Muscle layer of colon (tissue), 2 donors: ENCODE measurements around the gene SIM2.
A peak's percentile ranks its signal among the peaks of the same experiment; 100 is the strongest.

Experiments
- H3K27ac ChIP-seq: one replicate; pipeline ENCODE4 v1.7.0; 2013; ENCODE audit warnings: low read depth, mild to moderate bottlenecking, low read length, moderate library complexity
- H3K27me3 ChIP-seq, 2 donors: one replicate each; pipeline ENCODE4 v1.7.0; 2013; ENCODE audit warnings: low read length in 2 of 2, mild to moderate bottlenecking in 2 of 2; ENCODE audit not compliant: insufficient read depth in 2 of 2, control insufficient read depth in 1 of 2
- H3K36me3 ChIP-seq: one replicate; pipeline ENCODE4 v1.7.0; 2013; ENCODE audit warnings: mild to moderate bottlenecking, low read length; ENCODE audit not compliant: insufficient read depth
- H3K4me1 ChIP-seq: one replicate; pipeline ENCODE4 v1.7.0; 2013; ENCODE audit warnings: mild to moderate bottlenecking, low read length; ENCODE audit not compliant: insufficient read depth
- H3K4me3 ChIP-seq, 2 donors: one replicate each; pipeline ENCODE4 v1.7.0; 2013; ENCODE audit warnings: low read length in 2 of 2, low read depth in 1 of 2, mild to moderate bottlenecking in 1 of 2, moderate library complexity in 1 of 2
- H3K9ac ChIP-seq: one replicate; pipeline ENCODE4 v1.7.0; 2013; ENCODE audit warnings: low read length
- H3K9me3 ChIP-seq: one replicate; pipeline ENCODE4 v1.7.0; 2013; ENCODE audit warnings: mild to moderate bottlenecking, low read length
- donor health status: abdominal sarcoma.
- donor health status: Adenocarcinoma of cecum.

SIM2 gene

GRCh38 chr21:36709030-36709867 lies 10.3 kb downstream of the SIM2 start:
- Histone ChIP-seq H3K9me3 (no peaks in the 10 kb centered on the region), H3K27ac (no peak overlapping the region), H3K27me3 (peaks cover 82 to 87% of the 10 kb centered on the region in 2 donors), H3K36me3 (no peaks in the 10 kb centered on the region), H3K4me3 (peak overlapping the region in 1 of 2 donors; percentile 7), H3K9ac (no peak overlapping the region), H3K4me1 (peaks cover 23% of the 10 kb centered on the region)

- H3K9ac ChIP-seq, result no peak overlapping the region
- no peak overlapping the region for H3K4me3 ChIP-seq
- peaks cover 20% of the 10 kb centered on the region for H3K4me1 ChIP-seq
- H3K36me3 ChIP-seq, result no peaks in the 10 kb centered on the region
- no peak overlapping the region for H3K27ac ChIP-seq
- H3K27me3 ChIP-seq, result peaks cover 74 to 83% of the 10 kb centered on the region in 2 donors
- H3K9me3 ChIP-seq, result no peaks in the 10 kb centered on the region
These were observed 11.2 kb downstream of the SIM2 start for GRCh38 chr21:36709868-36710728.

GRCh38 chr21:36710729-36711048 lies 11.8 kb downstream of the SIM2 start:
- H3K27ac ChIP-seq, result no peak overlapping the region

GRCh38 chr21:36713746-36714145 lies 14.8 kb downstream of the SIM2 start:
- Histone ChIP-seq H3K27ac (no peak overlapping the region), H3K27me3 (peaks cover 61 to 63% of the 10 kb centered on the region in 2 donors), H3K9me3 (no peaks in the 10 kb centered on the region), H3K4me1 (peaks cover 1% of the 10 kb centered on the region), H3K36me3 (no peaks in the 10 kb centered on the region), H3K9ac (no peak overlapping the region), H3K4me3 (no peak overlapping the region)

More at GRCh38 chr21:36710729-36711048, 11.8 kb downstream of the SIM2 start:
- no peaks in the 10 kb centered on the region for H3K9me3 ChIP-seq
- H3K27me3 ChIP-seq, result peaks cover 71 to 78% of the 10 kb centered on the region in 2 donors
- peaks cover 17% of the 10 kb centered on the region for H3K4me1 ChIP-seq
- no peaks in the 10 kb centered on the region for H3K36me3 ChIP-seq
- no peak overlapping the region for H3K9ac ChIP-seq
- H3K4me3 ChIP-seq, result no peak overlapping the region

GRCh38 chr21:36716387-36716786 lies 17.5 kb downstream of the SIM2 start:
- H3K9ac ChIP-seq, result no peak overlapping the region
- no peaks in the 10 kb centered on the region for H3K4me1 ChIP-seq
- no peaks in the 10 kb centered on the region for H3K36me3 ChIP-seq
- no peak overlapping the region for H3K27ac ChIP-seq
- no peaks in the 10 kb centered on the region for H3K9me3 ChIP-seq
- H3K4me3 ChIP-seq, result no peak overlapping the region
- H3K27me3 ChIP-seq, result peaks cover 41 to 43% of the 10 kb centered on the region in 2 donors

GRCh38 chr21:36716836-36717235 lies 17.9 kb downstream of the SIM2 start:
- H3K36me3 ChIP-seq, result no peaks in the 10 kb centered on the region
- H3K4me3 ChIP-seq, result no peak overlapping the region
- H3K9ac ChIP-seq, result no peak overlapping the region
- no peaks in the 10 kb centered on the region for H3K4me1 ChIP-seq
- no peaks in the 10 kb centered on the region for H3K9me3 ChIP-seq
- H3K27ac ChIP-seq, result no peak overlapping the region
- H3K27me3 ChIP-seq, result peaks cover 37 to 41% of the 10 kb centered on the region in 2 donors

GRCh38 chr21:36717976-36718375 lies 19.1 kb downstream of the SIM2 start:
- Histone ChIP-seq H3K36me3 (no peaks in the 10 kb centered on the region), H3K4me3 (no peak overlapping the region), H3K27me3 (peaks cover 25 to 36% of the 10 kb centered on the region in 2 donors), H3K27ac (no peak overlapping the region), H3K9ac (no peak overlapping the region), H3K4me1 (no peaks in the 10 kb centered on the region), H3K9me3 (no peaks in the 10 kb centered on the region)

- Histone ChIP-seq H3K27me3 (peaks cover 17 to 36% of the 10 kb centered on the region in 2 donors), H3K4me1 (no peaks in the 10 kb centered on the region), H3K9me3 (no peaks in the 10 kb centered on the region), H3K9ac (no peak overlapping the region), H3K4me3 (no peak overlapping the region), H3K27ac (no peak overlapping the region), H3K36me3 (no peaks in the 10 kb centered on the region)
These were observed 20.1 kb downstream of the SIM2 start for GRCh38 chr21:36718951-36719501.

GRCh38 chr21:36719614-36720013 lies 20.7 kb downstream of the SIM2 start:
- H3K36me3 ChIP-seq, result no peaks in the 10 kb centered on the region
- no peak overlapping the region for H3K4me3 ChIP-seq
- H3K9ac ChIP-seq, result no peak overlapping the region
- H3K9me3 ChIP-seq, result no peaks in the 10 kb centered on the region
- H3K27me3 ChIP-seq, result peaks cover 11 to 36% of the 10 kb centered on the region in 2 donors
- H3K4me1 ChIP-seq, result no peaks in the 10 kb centered on the region
- H3K27ac ChIP-seq, result no peak overlapping the region

GRCh38 chr21:36721817-36722216 lies 22.9 kb downstream of the SIM2 start:
- no peak overlapping the region for H3K4me3 ChIP-seq
- peaks cover 3 to 24% of the 10 kb centered on the region in 2 donors for H3K27me3 ChIP-seq
- H3K36me3 ChIP-seq, result no peaks in the 10 kb centered on the region
- H3K4me1 ChIP-seq, result no peaks in the 10 kb centered on the region
- H3K9ac ChIP-seq, result no peak overlapping the region
- H3K27ac ChIP-seq, result no peak overlapping the region
- no peaks in the 10 kb centered on the region for H3K9me3 ChIP-seq
